Esophagus muscularis mucosa (tissue), 3 donors: ENCODE results near the gene HOXD9.

Source experiments
- POLR2A ChIP-seq: fragments of 450-650 bp; IDR thresholded peaks from one replicate; pipeline ENCODE4 v1.6.1; 2017; ENCODE audit warnings: antibody characterized with exemption, moderate library complexity, mild to moderate bottlenecking, low read depth
- TF ChIP-seq, protein P1 (sequence below), 3 experiments: fragments of 200-600 bp in 2 of 3; fragments of 450-650 bp in 1 of 3; sonication (generic) in 2 of 3; IDR thresholded peaks; one replicate each; pipeline ENCODE4 v1.5.1; 2017 to 2019; ENCODE audit warnings: antibody characterized with exemption in 3 of 3, mild to moderate bottlenecking in 2 of 3, moderate library complexity in 1 of 3

DNA sequence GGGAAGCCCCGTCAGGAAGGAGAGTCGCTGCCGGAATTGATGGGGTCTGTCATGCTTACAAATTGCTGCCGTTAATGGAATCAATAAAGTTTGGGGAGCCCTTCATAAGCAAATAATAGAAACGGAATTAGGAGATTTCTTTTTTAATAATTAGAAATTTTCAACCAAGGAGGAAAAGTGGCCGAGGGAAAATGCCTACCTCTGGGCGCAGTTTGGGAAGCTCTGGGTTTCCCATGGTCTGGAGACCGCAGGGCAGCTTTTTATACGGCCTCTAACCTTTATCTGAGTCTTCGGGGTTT lies 40.0 kb upstream of the HOXD9 start:
- TF ChIP-seq, protein P1, sequence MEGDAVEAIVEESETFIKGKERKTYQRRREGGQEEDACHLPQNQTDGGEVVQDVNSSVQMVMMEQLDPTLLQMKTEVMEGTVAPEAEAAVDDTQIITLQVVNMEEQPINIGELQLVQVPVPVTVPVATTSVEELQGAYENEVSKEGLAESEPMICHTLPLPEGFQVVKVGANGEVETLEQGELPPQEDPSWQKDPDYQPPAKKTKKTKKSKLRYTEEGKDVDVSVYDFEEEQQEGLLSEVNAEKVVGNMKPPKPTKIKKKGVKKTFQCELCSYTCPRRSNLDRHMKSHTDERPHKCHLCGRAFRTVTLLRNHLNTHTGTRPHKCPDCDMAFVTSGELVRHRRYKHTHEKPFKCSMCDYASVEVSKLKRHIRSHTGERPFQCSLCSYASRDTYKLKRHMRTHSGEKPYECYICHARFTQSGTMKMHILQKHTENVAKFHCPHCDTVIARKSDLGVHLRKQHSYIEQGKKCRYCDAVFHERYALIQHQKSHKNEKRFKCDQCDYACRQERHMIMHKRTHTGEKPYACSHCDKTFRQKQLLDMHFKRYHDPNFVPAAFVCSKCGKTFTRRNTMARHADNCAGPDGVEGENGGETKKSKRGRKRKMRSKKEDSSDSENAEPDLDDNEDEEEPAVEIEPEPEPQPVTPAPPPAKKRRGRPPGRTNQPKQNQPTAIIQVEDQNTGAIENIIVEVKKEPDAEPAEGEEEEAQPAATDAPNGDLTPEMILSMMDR (IDR thresholded peaks at IDR 0.05) = no peak
- no peak for TF ChIP-seq POLR2A
